HepG2 (cell line): Measurements from ENCODE around the gene IFT172. TPM values are rescaled to one million over a fixed set of nuclear protein-coding genes. Genes with fewer than 3 reads are reported as not detected.

ENCODE experiments used
- CENPX ChIP-seq: sonication (generic); formaldehyde crosslinking; IDR thresholded peaks from 2 replicates; pipeline ENCODE4 v1.9.0; 2021; ENCODE audit warnings: mild to moderate bottlenecking, missing genetic modification reagents, moderate library complexity
- CHCHD3 ChIP-seq: sonication (generic); formaldehyde crosslinking; IDR thresholded peaks from 2 replicates; pipeline ENCODE4 v1.8.0; 2022; ENCODE audit warnings: mild to moderate bottlenecking, missing genetic modification reagents, moderate library complexity
- ERF ChIP-seq: IDR thresholded peaks from 2 replicates; pipeline ENCODE4 v1.6.1; 2018; ENCODE audit warnings: missing biosample characterization, missing genetic modification reagents
- EZH2 ChIP-seq: conservative IDR thresholded peaks from 2 replicates; pipeline ENCODE4 v1.6.1; 2012; ENCODE audit warnings: mild to moderate bottlenecking, low read depth, low read length, moderate library complexity
- GLI4 ChIP-seq: sonication (generic); formaldehyde crosslinking; IDR thresholded peaks from 2 replicates; pipeline ENCODE4 v1.5.1; 2020; ENCODE audit warnings: missing genetic modification reagents, mild to moderate bottlenecking, moderate library complexity, borderline replicate concordance
- KDM3A ChIP-seq: IDR thresholded peaks from 2 replicates; pipeline ENCODE4 v1.6.1; 2018; ENCODE audit warnings: low read depth, missing compliant biosample characterization
- MIER3 ChIP-seq: IDR thresholded peaks from 2 replicates; pipeline ENCODE4 v1.6.1; 2016; ENCODE audit warnings: missing compliant biosample characterization, borderline replicate concordance
- PCBP1 ChIP-seq: fragments of 200-400 bp; formaldehyde crosslinking; IDR thresholded peaks from 2 replicates; pipeline ENCODE4 v1.6.1; 2017; ENCODE audit warnings: mild to moderate bottlenecking, low read depth, low read length, borderline replicate concordance
- RAD51 ChIP-seq: fragments of 450-650 bp; IDR thresholded peaks from 2 replicates; pipeline ENCODE4 v1.6.1; 2016; ENCODE audit warnings: borderline replicate concordance
- RORA ChIP-seq: sonication (generic); formaldehyde crosslinking; IDR thresholded peaks from 2 replicates; pipeline ENCODE4 v1.5.0; 2020; ENCODE audit warnings: mild to moderate bottlenecking, missing genetic modification reagents, moderate library complexity
- RXRB ChIP-seq: IDR thresholded peaks from 2 replicates; pipeline ENCODE4 v1.6.1; 2016; ENCODE audit warnings: borderline replicate concordance, missing genetic modification reagents, missing compliant biosample characterization
- TBP ChIP-seq: sonication (generic); formaldehyde crosslinking; IDR thresholded peaks from 2 replicates; pipeline ENCODE4 v1.5.0; 2020; ENCODE audit warnings: missing genetic modification reagents
- TCF12 ChIP-seq, 2 experiments: fragments of 450-650 bp in 1 of 2; sonication (generic) in 1 of 2; formaldehyde crosslinking in 1 of 2; IDR thresholded peaks; 2 replicates each; pipeline versions ENCODE4 v1.6.1 to v1.8.0; 2017 to 2022; ENCODE audit warnings: antibody characterized with exemption in 1 of 2, mild to moderate bottlenecking in 1 of 2, missing genetic modification reagents in 1 of 2, moderate library complexity in 1 of 2
- ZNF138 ChIP-seq: sonication (generic); formaldehyde crosslinking; IDR thresholded peaks from 2 replicates; pipeline ENCODE4 v1.5.0; 2020; ENCODE audit warnings: mild to moderate bottlenecking, low read depth, missing genetic modification reagents
- ZNF207 ChIP-seq: fragments of 450-650 bp; IDR thresholded peaks from 2 replicates; pipeline ENCODE4 v1.6.1; 2016; ENCODE audit warnings: antibody characterized with exemption, borderline replicate concordance
- ZNF614 ChIP-seq: IDR thresholded peaks from 2 replicates; pipeline ENCODE4 v1.6.1; 2018; ENCODE audit warnings: missing biosample characterization, missing genetic modification reagents, inconsistent platforms, borderline replicate concordance
- polyA plus RNA-seq, 8 experiments: library from polyadenylated mRNA; depleted of rRNA in 3 of 8; stranded (reverse) in 7 of 8; unstranded in 1 of 8; fragments of >200 nt; fragmentation: Illumina TruSeq in 4 of 8; extraction: Trizol in 4 of 8; gene quantifications; 2 replicates each; pipeline versions ENCODE4 v1.2.1 to v1.2.3, GENCODE V29; 2011 to 2016; ENCODE audit warnings: low read depth in 4 of 8, missing spikeins in 1 of 8, mixed read lengths in 1 of 8; ENCODE audit not compliant: insufficient read depth in 1 of 8
- total RNA-seq, 5 experiments: library from RNA; depleted of rRNA; stranded (reverse); fragments of >200 nt; fragmentation: Illumina TruSeq; extraction: Trizol; gene quantifications; 2 replicates each; pipeline ENCODE4 v1.2.3, GENCODE V29; 2016; ENCODE audit warnings: low read depth in 1 of 5
- TF ChIP-seq, protein P1 (sequence below): IDR thresholded peaks from 2 replicates; pipeline ENCODE4 v1.4.0; 2020; ENCODE audit warnings: mild to moderate bottlenecking, missing genetic modification reagents
- TF ChIP-seq, protein P2 (sequence below): IDR thresholded peaks from 2 replicates; pipeline ENCODE4 v1.6.1; 2012; ENCODE audit warnings: low read depth, low read length, improper control_type of control experiment
- TF ChIP-seq, protein P3 (sequence below): sonication (generic); formaldehyde crosslinking; IDR thresholded peaks from 2 replicates; pipeline ENCODE4 v1.5.0; 2020; ENCODE audit warnings: missing genetic modification reagents
- TF ChIP-seq, protein P4 (sequence below): sonication (generic); formaldehyde crosslinking; IDR thresholded peaks from 2 replicates; pipeline ENCODE4 v1.5.0; 2020; ENCODE audit warnings: mild to moderate bottlenecking, missing genetic modification reagents

The IFT172 gene
- total and polyA plus RNA-seq, 2 of the 13 experiments (the other 11 are each of a cell fraction or from before 2014, with no cell fraction given): 21.6 to 35.7 TPM

DNA sequence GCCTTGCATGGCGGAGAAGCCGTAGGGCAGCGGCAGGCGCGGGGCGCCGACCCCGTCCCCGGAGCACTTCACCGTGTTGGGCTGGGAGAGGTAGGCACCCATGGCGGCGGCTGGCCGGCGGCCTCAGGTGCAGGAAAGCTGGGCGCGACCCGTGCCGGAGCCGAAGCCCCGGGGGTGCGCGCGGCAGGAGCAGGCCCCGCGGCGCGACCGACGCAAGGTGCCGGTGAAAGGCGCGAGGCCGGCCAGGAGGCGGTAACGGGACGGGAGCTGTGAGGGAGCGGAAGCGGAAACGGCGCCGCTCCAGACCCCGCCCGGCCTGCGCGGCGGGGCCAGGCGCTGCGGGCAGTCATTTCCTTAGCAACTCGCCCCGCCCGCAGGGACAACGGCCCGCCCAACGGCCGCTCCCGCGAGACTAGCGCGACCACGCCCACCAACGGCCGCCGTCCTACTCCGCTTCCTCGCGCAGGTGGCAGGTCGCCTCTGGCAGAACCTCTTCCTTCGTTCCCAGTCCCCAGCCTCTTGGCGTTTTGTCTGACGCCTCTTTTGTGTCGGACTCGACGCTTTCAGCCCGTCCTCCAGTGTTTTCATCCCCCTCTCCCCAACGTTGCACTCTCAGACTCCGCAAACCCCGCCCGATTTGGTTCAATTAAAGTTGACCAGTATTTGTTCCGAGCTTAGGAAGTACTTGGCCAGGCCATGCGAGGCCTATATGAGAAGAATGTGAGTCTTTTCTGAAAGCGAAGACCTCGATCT, 80.0 kb downstream of the IFT172 start, which contains the start of gene PPM1G (continued):
- TF ChIP-seq, protein P1, sequence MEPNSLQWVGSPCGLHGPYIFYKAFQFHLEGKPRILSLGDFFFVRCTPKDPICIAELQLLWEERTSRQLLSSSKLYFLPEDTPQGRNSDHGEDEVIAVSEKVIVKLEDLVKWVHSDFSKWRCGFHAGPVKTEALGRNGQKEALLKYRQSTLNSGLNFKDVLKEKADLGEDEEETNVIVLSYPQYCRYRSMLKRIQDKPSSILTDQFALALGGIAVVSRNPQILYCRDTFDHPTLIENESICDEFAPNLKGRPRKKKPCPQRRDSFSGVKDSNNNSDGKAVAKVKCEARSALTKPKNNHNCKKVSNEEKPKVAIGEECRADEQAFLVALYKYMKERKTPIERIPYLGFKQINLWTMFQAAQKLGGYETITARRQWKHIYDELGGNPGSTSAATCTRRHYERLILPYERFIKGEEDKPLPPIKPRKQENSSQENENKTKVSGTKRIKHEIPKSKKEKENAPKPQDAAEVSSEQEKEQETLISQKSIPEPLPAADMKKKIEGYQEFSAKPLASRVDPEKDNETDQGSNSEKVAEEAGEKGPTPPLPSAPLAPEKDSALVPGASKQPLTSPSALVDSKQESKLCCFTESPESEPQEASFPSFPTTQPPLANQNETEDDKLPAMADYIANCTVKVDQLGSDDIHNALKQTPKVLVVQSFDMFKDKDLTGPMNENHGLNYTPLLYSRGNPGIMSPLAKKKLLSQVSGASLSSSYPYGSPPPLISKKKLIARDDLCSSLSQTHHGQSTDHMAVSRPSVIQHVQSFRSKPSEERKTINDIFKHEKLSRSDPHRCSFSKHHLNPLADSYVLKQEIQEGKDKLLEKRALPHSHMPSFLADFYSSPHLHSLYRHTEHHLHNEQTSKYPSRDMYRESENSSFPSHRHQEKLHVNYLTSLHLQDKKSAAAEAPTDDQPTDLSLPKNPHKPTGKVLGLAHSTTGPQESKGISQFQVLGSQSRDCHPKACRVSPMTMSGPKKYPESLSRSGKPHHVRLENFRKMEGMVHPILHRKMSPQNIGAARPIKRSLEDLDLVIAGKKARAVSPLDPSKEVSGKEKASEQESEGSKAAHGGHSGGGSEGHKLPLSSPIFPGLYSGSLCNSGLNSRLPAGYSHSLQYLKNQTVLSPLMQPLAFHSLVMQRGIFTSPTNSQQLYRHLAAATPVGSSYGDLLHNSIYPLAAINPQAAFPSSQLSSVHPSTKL (CRISPR knock-in tag): peak; percentile 42; the same call in 1 of the 2 replicates
- TF ChIP-seq RXRB: peak; percentile 68
- TF ChIP-seq ZNF614 (CRISPR knock-in tag): peak; percentile 84; the same call in 1 of the 2 replicates
- TF ChIP-seq CENPX (CRISPR knock-in tag): no peak
- TF ChIP-seq CHCHD3: peak; percentile 96
- TF ChIP-seq GLI4 (CRISPR knock-in tag): peak; percentile 95
- TF ChIP-seq TBP (CRISPR knock-in tag): no peak
- no peak for TF ChIP-seq RORA (CRISPR knock-in tag)
- no peak for TF ChIP-seq ZNF207
- no peak for TF ChIP-seq EZH2
- TF ChIP-seq ZNF138 (CRISPR knock-in tag): no peak
- peak; percentile 71; the same call in 1 of the 2 replicates for TF ChIP-seq KDM3A
- TF ChIP-seq, protein P2, sequence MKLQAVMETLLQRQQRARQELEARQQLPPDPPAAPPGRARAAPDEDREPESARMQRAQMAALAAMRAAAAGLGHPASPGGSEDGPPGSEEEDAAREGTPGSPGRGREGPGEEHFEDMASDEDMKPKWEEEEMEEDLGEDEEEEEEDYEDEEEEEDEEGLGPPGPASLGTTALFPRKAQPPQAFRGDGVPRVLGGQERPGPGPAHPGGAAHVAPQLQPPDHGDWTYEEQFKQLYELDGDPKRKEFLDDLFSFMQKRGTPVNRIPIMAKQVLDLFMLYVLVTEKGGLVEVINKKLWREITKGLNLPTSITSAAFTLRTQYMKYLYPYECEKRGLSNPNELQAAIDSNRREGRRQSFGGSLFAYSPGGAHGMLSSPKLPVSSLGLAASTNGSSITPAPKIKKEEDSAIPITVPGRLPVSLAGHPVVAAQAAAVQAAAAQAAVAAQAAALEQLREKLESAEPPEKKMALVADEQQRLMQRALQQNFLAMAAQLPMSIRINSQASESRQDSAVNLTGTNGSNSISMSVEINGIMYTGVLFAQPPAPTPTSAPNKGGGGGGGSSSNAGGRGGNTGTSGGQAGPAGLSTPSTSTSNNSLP: 0 out of 2 replicates have a peak, but pooled peaks have one; percentile 16
- TF ChIP-seq TCF12 (IDR thresholded peaks at IDR 0.05): no peak
- TF ChIP-seq TCF12 (CRISPR knock-in tag; IDR thresholded peaks at IDR 0.05): peak; percentile 93
- TF ChIP-seq PCBP1: no peak
- TF ChIP-seq, protein P3, sequence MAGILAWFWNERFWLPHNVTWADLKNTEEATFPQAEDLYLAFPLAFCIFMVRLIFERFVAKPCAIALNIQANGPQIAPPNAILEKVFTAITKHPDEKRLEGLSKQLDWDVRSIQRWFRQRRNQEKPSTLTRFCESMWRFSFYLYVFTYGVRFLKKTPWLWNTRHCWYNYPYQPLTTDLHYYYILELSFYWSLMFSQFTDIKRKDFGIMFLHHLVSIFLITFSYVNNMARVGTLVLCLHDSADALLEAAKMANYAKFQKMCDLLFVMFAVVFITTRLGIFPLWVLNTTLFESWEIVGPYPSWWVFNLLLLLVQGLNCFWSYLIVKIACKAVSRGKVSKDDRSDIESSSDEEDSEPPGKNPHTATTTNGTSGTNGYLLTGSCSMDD (CRISPR knock-in tag): peak; percentile 90; the same call in 1 of the 2 replicates
- TF ChIP-seq, protein P4, sequence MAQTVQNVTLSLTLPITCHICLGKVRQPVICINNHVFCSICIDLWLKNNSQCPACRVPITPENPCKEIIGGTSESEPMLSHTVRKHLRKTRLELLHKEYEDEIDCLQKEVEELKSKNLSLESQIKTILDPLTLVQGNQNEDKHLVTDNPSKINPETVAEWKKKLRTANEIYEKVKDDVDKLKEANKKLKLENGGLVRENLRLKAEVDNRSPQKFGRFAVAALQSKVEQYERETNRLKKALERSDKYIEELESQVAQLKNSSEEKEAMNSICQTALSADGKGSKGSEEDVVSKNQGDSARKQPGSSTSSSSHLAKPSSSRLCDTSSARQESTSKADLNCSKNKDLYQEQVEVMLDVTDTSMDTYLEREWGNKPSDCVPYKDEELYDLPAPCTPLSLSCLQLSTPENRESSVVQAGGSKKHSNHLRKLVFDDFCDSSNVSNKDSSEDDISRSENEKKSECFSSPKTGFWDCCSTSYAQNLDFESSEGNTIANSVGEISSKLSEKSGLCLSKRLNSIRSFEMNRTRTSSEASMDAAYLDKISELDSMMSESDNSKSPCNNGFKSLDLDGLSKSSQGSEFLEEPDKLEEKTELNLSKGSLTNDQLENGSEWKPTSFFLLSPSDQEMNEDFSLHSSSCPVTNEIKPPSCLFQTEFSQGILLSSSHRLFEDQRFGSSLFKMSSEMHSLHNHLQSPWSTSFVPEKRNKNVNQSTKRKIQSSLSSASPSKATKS (CRISPR knock-in tag): no peak
- no peak for TF ChIP-seq RAD51
- TF ChIP-seq ERF (CRISPR knock-in tag): peak; percentile 79; the same call in 1 of the 2 replicates
- peak; percentile 51; the same call in 1 of the 2 replicates for TF ChIP-seq MIER3 (CRISPR knock-in tag)
